HUES48 (cell line): ENCODE measurements around the gene APPL1.

Experiments
- H3K27ac ChIP-seq: one replicate; pipeline ENCODE4 v1.7.0; 2013; ENCODE audit warnings: low read depth, low read length, inconsistent platforms
- H3K27me3 ChIP-seq: 2 replicates; pipeline ENCODE4 v1.6.1; 2013; ENCODE audit warnings: mild to moderate bottlenecking, low read length; ENCODE audit not compliant: control insufficient read depth, insufficient read depth
- H3K36me3 ChIP-seq: 2 replicates; pipeline ENCODE4 v1.6.1; 2013; ENCODE audit warnings: low read length; ENCODE audit not compliant: control insufficient read depth, insufficient read depth
- H3K4me1 ChIP-seq: 2 replicates; pipeline ENCODE4 v1.6.1; 2013; ENCODE audit warnings: mild to moderate bottlenecking, low read length; ENCODE audit not compliant: control insufficient read depth, insufficient read depth
- H3K4me3 ChIP-seq: 2 replicates; pipeline ENCODE4 v1.5.1; 2013; ENCODE audit warnings: mild to moderate bottlenecking, low read depth, low read length
- H3K9ac ChIP-seq: 2 replicates; pipeline ENCODE4 v1.6.1; 2013; ENCODE audit warnings: mild to moderate bottlenecking, low read depth, low read length, moderate library complexity
- H3K9me3 ChIP-seq: 2 replicates; pipeline ENCODE4 v1.6.1; 2013; ENCODE audit warnings: low read length; ENCODE audit not compliant: control insufficient read depth, insufficient read depth

Gene APPL1

DNA sequence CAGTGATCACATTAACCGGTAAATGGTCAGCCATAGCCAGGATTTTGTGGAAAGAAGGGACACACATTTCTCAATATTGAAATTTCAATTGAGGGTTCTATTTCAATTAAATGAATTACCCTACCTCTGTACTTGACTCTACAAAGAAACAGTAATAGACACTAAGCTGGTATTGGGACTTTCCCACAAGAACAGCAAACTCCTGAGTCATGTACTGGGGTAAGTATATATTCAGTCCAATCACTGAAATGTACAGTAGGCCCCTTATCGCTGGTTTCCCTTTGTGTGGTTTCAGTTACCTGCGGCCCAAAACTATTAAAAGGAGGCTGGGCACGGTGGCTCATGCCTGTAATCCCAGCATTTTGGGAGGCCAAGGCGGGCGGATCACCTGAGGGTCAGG is 47.3 kb downstream of the APPL1 start:
- no peaks in the 10 kb centered on the region for H3K9me3 ChIP-seq

DNA sequence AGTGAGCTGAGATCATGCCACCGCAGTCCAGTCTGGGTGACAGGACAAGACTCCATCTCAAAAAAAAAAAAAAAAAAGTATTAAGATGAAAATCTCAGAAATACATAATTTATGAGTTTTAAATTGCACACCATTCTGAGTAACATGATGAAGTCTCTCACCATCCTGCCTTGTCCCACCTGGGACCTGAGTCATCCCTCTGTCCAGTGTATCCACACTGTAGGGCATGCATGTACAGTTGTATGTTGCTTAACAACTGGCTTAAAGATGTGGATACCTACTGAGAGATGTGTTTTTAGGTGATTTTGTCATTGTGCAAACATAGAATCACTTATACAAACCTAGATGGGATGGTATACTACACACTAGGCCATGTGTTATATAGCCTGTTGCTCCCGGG is 47.9 kb downstream of the APPL1 start:
- H3K4me3 ChIP-seq = no peak overlapping the region
- H3K4me1 ChIP-seq = no peaks in the 10 kb centered on the region
- H3K27me3 ChIP-seq = no peaks in the 10 kb centered on the region
- H3K36me3 ChIP-seq = peaks cover 19% of the 10 kb centered on the region
- H3K9ac ChIP-seq = no peak overlapping the region
- H3K9me3 ChIP-seq = 0 out of 2 replicates have a peak, but pooled peaks cover 2% of the 10 kb centered on the region
- H3K27ac ChIP-seq = no peak overlapping the region

More for the DNA sequence above, 47.3 kb downstream of the APPL1 start:
- Histone ChIP-seq H3K4me1 (no peaks in the 10 kb centered on the region), H3K9ac (no peak overlapping the region), H3K36me3 (peaks cover 25% of the 10 kb centered on the region), H3K4me3 (no peak overlapping the region), H3K27me3 (no peaks in the 10 kb centered on the region), H3K27ac (no peak overlapping the region)

DNA sequence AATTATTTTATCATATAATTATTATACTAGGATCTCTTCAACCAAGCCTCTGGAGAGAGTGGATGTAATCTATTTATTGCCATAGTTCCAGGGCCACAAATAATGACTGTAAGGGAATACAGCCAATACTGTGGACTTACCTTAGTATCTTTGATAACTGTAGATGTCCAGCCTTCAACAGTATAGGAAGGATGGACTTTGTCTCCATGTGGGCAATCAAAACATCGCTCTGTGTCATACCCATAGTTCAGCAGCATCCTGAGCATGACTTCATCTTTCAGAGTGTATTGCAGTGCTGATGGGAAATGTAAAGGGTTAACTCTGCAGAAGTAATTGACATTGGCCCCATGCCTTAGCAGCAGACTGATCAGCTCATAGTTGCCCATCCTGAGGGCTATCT is 50.7 kb downstream of the APPL1 start:
- no peak overlapping the region for H3K27ac ChIP-seq
- H3K9ac ChIP-seq = no peak overlapping the region
- H3K9me3 ChIP-seq = 0 out of 2 replicates have a peak, but pooled peaks cover 2% of the 10 kb centered on the region
- no peaks in the 10 kb centered on the region for H3K4me1 ChIP-seq
- H3K4me3 ChIP-seq = no peak overlapping the region
- no peaks in the 10 kb centered on the region for H3K27me3 ChIP-seq
- peaks cover 5% of the 10 kb centered on the region; the same call in 1 of the 2 replicates for H3K36me3 ChIP-seq

DNA sequence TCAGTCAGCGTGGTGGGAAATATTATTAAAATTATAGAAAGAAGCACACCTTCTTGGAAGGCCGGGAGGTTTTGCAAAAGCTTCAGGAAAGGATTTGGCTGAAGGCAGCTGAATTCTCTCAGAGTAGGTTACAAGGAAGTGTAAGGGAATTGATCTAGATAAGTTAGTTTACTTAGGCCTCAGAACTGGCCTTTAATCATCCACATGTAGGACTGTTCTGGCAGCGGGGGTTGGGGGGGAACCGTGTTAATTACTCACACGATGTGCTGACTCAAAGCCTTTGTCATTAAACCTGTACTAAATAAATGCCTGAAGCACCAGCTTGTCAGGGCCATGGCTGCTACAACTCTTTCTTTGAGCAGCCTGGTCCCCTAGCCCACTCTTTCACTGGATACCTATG is 52.2 kb downstream of the APPL1 start:
- Histone ChIP-seq H3K36me3 (peaks cover 2% of the 10 kb centered on the region; the same call in 1 of the 2 replicates), H3K27me3 (no peaks in the 10 kb centered on the region), H3K4me1 (no peaks in the 10 kb centered on the region), H3K27ac (no peak overlapping the region), H3K9ac (no peak overlapping the region), H3K9me3 (0 out of 2 replicates have a peak, but pooled peaks cover 2% of the 10 kb centered on the region), H3K4me3 (no peak overlapping the region)

DNA sequence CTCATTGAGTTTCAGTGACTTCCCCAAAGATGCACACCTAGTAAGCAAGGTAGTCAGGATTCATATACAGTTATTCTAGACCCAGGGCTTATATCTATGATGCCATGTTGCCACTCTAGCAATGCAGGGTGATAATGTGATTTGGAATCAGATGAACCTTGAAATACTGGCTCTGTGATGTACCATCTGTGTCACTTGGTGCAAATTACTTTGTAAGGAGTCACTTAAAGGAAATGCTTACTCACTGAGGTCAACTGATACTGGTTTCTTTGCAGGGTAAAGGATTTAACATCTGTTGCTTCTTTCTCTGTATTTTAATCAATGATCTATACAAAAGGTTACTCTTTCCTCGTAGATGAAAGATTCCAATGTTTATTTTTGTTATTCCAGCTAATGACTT is 54.2 kb downstream of the APPL1 start:
- no peaks in the 10 kb centered on the region for H3K4me1 ChIP-seq
- H3K4me3 ChIP-seq = no peak overlapping the region
- no peak overlapping the region for H3K9ac ChIP-seq

DNA sequence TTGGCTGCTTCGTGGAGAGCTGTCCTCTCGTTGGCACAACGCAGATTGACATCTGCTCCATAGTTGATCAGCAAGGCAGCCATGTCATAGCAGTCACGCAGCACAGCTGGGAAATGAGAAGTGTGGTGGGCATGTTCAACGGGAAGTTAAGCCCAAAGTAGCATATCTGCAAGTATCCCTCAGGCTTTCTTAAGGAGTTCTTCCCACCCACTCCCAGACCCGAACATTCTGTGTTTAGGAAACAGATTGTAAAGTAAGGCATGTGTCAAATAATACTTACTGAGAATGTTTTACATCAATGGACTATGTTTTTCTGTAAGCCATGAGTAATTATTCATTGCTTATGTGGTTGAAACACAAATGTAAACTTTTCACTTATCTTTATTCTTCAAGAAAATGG is 55.8 kb downstream of the APPL1 start:
- Histone ChIP-seq H3K27ac (no peak overlapping the region), H3K4me1 (no peaks in the 10 kb centered on the region), H3K9me3 (0 out of 2 replicates have a peak, but pooled peaks cover 8% of the 10 kb centered on the region), H3K36me3 (no peaks in the 10 kb centered on the region), H3K27me3 (no peaks in the 10 kb centered on the region), H3K4me3 (no peak overlapping the region), H3K9ac (no peak overlapping the region)

More for the DNA sequence above, 54.2 kb downstream of the APPL1 start:
- Histone ChIP-seq H3K9me3 (0 out of 2 replicates have a peak, but pooled peaks cover 7% of the 10 kb centered on the region), H3K36me3 (no peaks in the 10 kb centered on the region), H3K27me3 (no peaks in the 10 kb centered on the region), H3K27ac (no peak overlapping the region)

DNA sequence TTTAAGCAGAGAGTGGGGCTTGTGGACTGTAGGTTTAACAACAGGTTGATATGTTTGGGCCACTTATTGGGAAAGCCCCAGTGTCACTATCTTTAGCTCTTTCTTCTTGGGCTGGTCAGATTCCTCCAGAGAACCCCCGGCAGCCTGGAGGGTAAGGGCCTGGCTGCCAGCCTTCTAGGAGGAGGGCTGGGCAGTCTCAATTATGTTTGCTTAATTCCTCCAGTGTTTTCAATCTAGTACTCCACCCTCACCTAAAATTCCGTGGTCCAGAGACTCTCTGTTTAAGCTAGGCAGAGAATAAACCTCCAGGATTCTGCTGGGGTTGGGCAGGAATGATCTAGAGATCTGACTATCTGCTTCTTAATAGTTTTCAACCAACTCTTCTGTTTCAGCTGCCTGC is 59.7 kb downstream of the APPL1 start:
- Histone ChIP-seq H3K9ac (no peak overlapping the region), H3K36me3 (no peaks in the 10 kb centered on the region), H3K4me3 (no peak overlapping the region), H3K27ac (no peak overlapping the region), H3K4me1 (no peaks in the 10 kb centered on the region), H3K9me3 (0 out of 2 replicates have a peak, but pooled peaks cover 6% of the 10 kb centered on the region), H3K27me3 (no peaks in the 10 kb centered on the region)

DNA sequence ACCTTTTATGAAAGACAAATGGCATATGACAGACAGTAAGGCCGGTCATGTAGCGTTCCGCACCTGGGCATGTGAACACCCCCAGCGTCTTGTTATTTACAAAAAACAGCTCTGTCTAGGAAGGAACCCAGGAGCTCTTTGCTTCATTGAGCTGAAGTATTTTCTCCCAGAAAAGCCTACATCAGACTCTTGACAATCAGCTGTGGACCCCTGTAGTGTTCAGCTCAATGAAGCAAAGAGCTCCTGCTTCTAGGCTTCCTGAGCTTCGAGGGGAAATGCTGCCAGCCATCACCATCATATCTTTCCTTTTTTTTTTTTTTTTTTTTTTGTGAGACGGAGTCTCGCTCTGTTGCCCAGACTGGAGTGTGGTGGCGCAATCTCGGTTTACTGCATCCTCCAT is 60.9 kb downstream of the APPL1 start:
- H3K9ac ChIP-seq = no peak overlapping the region
- no peaks in the 10 kb centered on the region for H3K4me1 ChIP-seq

DNA sequence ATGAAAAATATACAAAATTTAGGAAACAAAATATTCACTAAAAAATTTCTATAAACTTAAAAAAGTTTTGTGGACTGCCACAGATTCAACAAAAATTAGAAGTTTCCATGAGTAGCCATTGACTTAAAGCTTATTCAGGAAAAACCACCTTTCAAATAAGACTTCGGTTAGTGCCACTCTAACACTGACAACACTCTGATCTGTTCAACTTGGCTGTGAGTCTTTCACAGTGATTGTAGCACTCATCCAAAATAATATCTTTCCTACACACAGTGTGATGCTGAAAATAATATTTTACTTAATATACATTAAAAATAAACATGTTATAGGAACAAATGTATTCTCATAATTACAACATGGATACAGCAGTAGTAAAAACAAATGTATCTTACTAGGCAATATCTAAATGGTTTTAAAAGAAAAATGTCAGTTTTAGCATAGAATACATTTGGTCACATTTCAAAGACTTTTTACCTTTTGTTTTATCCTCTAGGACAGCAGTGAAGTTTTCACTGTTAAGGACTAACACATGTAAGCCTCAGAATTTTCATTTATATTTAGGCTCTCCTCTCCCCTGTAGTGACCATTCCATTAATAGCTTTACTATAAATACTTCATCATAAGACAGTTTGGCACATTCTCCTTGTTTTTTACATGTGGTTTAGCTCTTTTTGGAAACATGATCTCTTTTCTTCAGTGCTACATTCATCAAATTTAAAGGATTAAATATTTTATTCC is 64.8 kb downstream of the APPL1 start, which contains the start of gene ASB14:
TSS of gene ASB14 (minus strand) at position 527 of the 738 bp plus-strand sequence. CDS start 652 bp downstream, outside the sequence.
- Histone ChIP-seq H3K27me3 (no peaks in the 10 kb centered on the region), H3K4me1 (no peaks in the 10 kb centered on the region), H3K9me3 (no peaks in the 10 kb centered on the region), H3K4me3 (no peak within 1 kb of the TSS), H3K27ac (no peak within 1 kb of the TSS), H3K36me3 (no peaks in the 10 kb centered on the region), H3K9ac (no peak within 1 kb of the TSS)

More for the DNA sequence above, 60.9 kb downstream of the APPL1 start:
- no peak overlapping the region for H3K4me3 ChIP-seq
- H3K27me3 ChIP-seq = no peaks in the 10 kb centered on the region
- H3K36me3 ChIP-seq = no peaks in the 10 kb centered on the region
- H3K9me3 ChIP-seq = 0 out of 2 replicates have a peak, but pooled peaks cover 6% of the 10 kb centered on the region
- H3K27ac ChIP-seq = no peak overlapping the region

DNA sequence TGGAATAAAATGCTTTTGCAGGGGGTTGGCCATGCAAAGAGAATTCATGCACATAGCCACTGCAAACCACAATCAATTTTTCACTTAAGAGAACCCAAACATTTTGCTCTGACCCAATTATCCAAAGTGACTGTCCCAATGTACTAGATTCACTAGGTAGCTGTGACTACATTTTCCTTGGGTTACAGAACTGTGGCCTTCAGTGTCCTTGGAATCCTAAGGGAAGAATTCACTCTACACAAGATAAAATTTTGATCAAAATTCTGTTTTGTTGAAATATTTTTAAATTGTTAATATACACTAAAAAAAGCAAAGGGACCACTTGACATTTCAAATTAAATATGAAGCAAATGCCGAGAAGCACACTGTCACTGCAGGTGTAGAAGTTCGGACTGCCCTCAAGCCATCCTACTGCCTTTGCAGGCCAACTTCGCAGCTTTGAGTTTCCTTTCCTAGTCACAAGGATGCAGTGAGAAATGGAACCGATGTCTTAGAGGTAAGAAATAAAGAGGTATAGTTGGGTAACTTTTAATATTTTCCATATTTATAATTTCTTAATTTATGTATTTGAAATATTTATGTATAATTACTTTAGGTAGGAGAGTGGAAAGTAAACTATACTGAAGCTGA is 65.5 kb downstream of the APPL1 start:
- Histone ChIP-seq H3K27ac (no peak overlapping the region), H3K9ac (no peak overlapping the region), H3K4me1 (no peaks in the 10 kb centered on the region), H3K27me3 (no peaks in the 10 kb centered on the region), H3K9me3 (no peaks in the 10 kb centered on the region), H3K36me3 (no peaks in the 10 kb centered on the region), H3K4me3 (no peak overlapping the region)

DNA sequence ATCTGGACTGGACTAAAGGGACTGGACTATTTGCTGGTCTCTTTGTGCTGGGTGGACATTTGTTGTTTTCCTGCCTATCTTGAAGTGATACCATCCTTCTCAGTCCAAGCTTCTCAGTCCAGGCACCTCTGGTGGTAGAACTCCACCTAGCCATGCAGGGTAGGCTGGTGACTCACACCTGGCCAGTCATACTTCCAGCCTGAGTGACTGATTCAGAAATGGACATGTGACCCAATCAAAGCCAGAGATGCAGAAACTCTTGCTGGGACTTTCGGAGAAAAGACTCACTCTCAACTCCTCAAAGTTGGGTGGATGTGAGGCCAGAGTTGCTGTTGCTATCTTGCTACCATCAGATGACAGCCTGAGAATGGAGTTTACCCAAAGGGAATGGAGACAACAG is 70.5 kb downstream of the APPL1 start:
- H3K9ac ChIP-seq = no peak overlapping the region
- no peaks in the 10 kb centered on the region for H3K36me3 ChIP-seq
- no peaks in the 10 kb centered on the region for H3K9me3 ChIP-seq
- no peaks in the 10 kb centered on the region for H3K27me3 ChIP-seq
- no peak overlapping the region for H3K4me3 ChIP-seq
- H3K27ac ChIP-seq = no peak overlapping the region
- H3K4me1 ChIP-seq = no peaks in the 10 kb centered on the region
